Measurements from ENCODE around the gene XRCC2.

DNA sequence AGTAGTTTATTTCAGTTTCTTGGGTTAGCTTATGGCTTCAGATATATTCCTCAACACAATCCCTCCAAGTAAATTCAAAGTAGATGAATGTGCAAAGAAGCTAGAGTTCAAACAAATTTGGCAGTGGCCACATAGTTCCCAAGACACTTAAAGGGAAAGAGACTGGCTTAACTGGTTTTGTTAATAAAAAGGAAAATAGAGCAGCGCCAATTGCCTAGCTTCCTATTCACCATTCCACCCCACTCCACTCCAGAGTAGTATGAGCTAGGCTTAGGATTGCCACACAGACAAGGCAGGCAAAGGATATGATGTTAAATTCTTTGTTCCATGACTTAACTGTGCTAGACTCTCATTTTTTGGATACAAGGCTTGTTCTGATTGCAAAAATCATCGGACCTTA lies 2.0 kb downstream of the XRCC2 start:
- no peak for TF ChIP-seq EP300 (IDR thresholded peaks at IDR 0.05)
- TF ChIP-seq, protein P1, sequence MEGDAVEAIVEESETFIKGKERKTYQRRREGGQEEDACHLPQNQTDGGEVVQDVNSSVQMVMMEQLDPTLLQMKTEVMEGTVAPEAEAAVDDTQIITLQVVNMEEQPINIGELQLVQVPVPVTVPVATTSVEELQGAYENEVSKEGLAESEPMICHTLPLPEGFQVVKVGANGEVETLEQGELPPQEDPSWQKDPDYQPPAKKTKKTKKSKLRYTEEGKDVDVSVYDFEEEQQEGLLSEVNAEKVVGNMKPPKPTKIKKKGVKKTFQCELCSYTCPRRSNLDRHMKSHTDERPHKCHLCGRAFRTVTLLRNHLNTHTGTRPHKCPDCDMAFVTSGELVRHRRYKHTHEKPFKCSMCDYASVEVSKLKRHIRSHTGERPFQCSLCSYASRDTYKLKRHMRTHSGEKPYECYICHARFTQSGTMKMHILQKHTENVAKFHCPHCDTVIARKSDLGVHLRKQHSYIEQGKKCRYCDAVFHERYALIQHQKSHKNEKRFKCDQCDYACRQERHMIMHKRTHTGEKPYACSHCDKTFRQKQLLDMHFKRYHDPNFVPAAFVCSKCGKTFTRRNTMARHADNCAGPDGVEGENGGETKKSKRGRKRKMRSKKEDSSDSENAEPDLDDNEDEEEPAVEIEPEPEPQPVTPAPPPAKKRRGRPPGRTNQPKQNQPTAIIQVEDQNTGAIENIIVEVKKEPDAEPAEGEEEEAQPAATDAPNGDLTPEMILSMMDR (IDR thresholded peaks at IDR 0.05), result no peak
- TF ChIP-seq POLR2A (IDR thresholded peaks at IDR 0.05), result no peak
